Breast epithelium (tissue), 3 donors: ENCODE data around the gene FKBP6.

Source experiments
- CTCF ChIP-seq, 3 donors: fragments of 450-650 bp; IDR thresholded peaks; one replicate each; pipeline ENCODE4 v1.5.1; 2016 to 2017; ENCODE audit warnings: antibody characterized with exemption in 3 of 3, mild to moderate bottlenecking in 3 of 3, moderate library complexity in 3 of 3
- POLR2AphosphoS5 ChIP-seq, 3 donors: sonication (generic); formaldehyde crosslinking; IDR thresholded peaks; one replicate each; pipeline ENCODE4 v1.6.1; 2017; ENCODE audit warnings: antibody characterized with exemption in 3 of 3

DNA sequence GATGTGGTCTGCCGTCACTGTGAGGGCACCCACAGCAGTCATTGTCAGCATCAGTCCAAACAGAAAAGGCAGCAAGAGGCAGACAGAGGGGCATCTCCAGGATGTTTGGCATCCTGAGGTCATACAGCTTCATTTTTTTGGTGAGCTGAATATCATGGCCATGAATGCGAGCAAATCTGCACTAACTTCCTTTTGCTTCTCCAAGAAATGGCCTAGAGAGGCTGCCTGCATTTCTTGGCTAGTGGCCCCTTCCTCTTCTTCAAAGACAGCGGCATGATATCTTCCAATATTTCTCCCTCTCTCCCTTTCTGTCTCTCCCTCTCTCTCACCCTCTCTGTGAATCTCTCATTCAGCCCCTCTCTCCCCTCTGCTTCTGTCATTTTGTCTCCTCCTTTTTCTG lies 24.8 kb downstream of the FKBP6 start:
- TF ChIP-seq CTCF (IDR thresholded peaks at IDR 0.05), result no peak
- no peak for TF ChIP-seq POLR2AphosphoS5 (IDR thresholded peaks at IDR 0.05)
